EL (cell line): ENCODE data around the gene CLDN18.

ENCODE experiments used
- DNase-seq: peaks from one replicate; pipeline ENCODE4 v3.0.0-alpha.2; 2016

Gene CLDN18

GRCh38 chr3:138027821-138028220 is 17.9 kb downstream of the CLDN18 start:
- no peak for DNase-seq

- DNase-seq, result no peak
Measured at GRCh38 chr3:138030734-138031280, 20.8 kb downstream of the CLDN18 start.

GRCh38 chr3:138031536-138031935 is 21.6 kb downstream of the CLDN18 start:
- no peak for DNase-seq

- no peak for DNase-seq
Measured at GRCh38 chr3:138032567-138032966, 22.6 kb downstream of the CLDN18 start.

GRCh38 chr3:138033202-138033691 is 23.3 kb downstream of the CLDN18 start:
- no peak for DNase-seq

GRCh38 chr3:138034918-138035317 is 25.0 kb downstream of the CLDN18 start:
- DNase-seq, result no peak

- no peak for DNase-seq
Measured at GRCh38 chr3:138036572-138036971, 26.6 kb downstream of the CLDN18 start.

GRCh38 chr3:138038725-138039462 is 28.9 kb downstream of the CLDN18 start:
- DNase-seq, result no peak

- DNase-seq, result peak; percentile 78
Measured at GRCh38 chr3:138042043-138042442, 32.1 kb downstream of the CLDN18 start.

GRCh38 chr3:138043266-138044029 is 33.5 kb downstream of the CLDN18 start:
- DNase-seq, result peak; percentile 88

- no peak for DNase-seq
Measured at GRCh38 chr3:138046085-138046484, 36.1 kb downstream of the CLDN18 start.

- no peak for DNase-seq
Measured at GRCh38 chr3:138046955-138047354, 37.0 kb downstream of the CLDN18 start.

- no peak for DNase-seq
Measured at GRCh38 chr3:138047596-138048158, 37.7 kb downstream of the CLDN18 start.

GRCh38 chr3:138049157-138049919 is 39.4 kb downstream of the CLDN18 start:
- DNase-seq, result peak; percentile 78

GRCh38 chr3:138051947-138052802 is 42.2 kb downstream of the CLDN18 start:
- peak; percentile 54 for DNase-seq

- DNase-seq, result no peak
Measured at GRCh38 chr3:138054057-138054456, 44.1 kb downstream of the CLDN18 start.

GRCh38 chr3:138057384-138057783 is 47.4 kb downstream of the CLDN18 start:
- DNase-seq, result no peak

- no peak for DNase-seq
Measured at GRCh38 chr3:138059261-138059660, 49.3 kb downstream of the CLDN18 start.

GRCh38 chr3:138060792-138061191 is 50.8 kb downstream of the CLDN18 start:
- DNase-seq, result no peak

GRCh38 chr3:138062037-138062436 is 52.1 kb downstream of the CLDN18 start:
- DNase-seq, result no peak

- DNase-seq, result peak; percentile 75
Measured at GRCh38 chr3:138062626-138063025, 52.7 kb downstream of the CLDN18 start.

GRCh38 chr3:138063416-138063815 is 53.5 kb downstream of the CLDN18 start:
- DNase-seq, result no peak
